HEK293 (cell line): ENCODE data around the gene STBD1.

Experiments used
- CTCF ChIA-PET: fragments of 350-600 bp; formaldehyde crosslinking; extraction: SDS; loops from one replicate; lab custom pipeline; 2021; ENCODE audit warnings: antibody characterized with exemption; lab: Yijun Ruan, JAX
- POLR2A ChIA-PET: fragments of 300-600 bp; formaldehyde crosslinking; extraction: SDS; loops from one replicate; lab custom pipeline; 2020; ENCODE audit warnings: antibody characterized with exemption, inconsistent platforms; lab: Yijun Ruan, JAX
- H3K27ac ChIP-seq: fragments of 200-500 bp; sonication (Bioruptor generic); 2 replicates; pipeline ENCODE4 v1.5.1; 2014; ENCODE audit warnings: low read depth, low read length, control low read depth, inconsistent platforms; ENCODE audit errors: extremely low read depth
- H3K36me3 ChIP-seq, 2 experiments: fragments of 200-500 bp in 1 of 2; sonication (Bioruptor generic) in 1 of 2; 1 replicate in 1 of 2; 2 replicates in 1 of 2; pipeline ENCODE4 v1.5.1; 2014 to 2017; ENCODE audit warnings: inconsistent platforms in 2 of 2, low read length in 2 of 2; ENCODE audit not compliant: control insufficient read depth in 2 of 2, insufficient read depth in 1 of 2
- H3K4me1 ChIP-seq: fragments of 200-500 bp; sonication (Bioruptor generic); 2 replicates; pipeline ENCODE4 v1.5.1; 2014; ENCODE audit warnings: mild to moderate bottlenecking, low read length, inconsistent platforms; ENCODE audit not compliant: control insufficient read depth, insufficient read depth
- H3K4me3 ChIP-seq: 2 replicates; pipeline ENCODE4 v1.5.1; 2011; ENCODE audit warnings: low read depth, mild to moderate bottlenecking, control low read depth, low read length, moderate library complexity
- H3K9me3 ChIP-seq: fragments of 200-500 bp; sonication (Bioruptor generic); 2 replicates; pipeline ENCODE4 v1.5.1; 2014; ENCODE audit warnings: low read depth, low read length, inconsistent platforms; ENCODE audit not compliant: control insufficient read depth, insufficient read depth
- GLIS2 ChIP-seq: fragments of 450-650 bp; formaldehyde crosslinking; IDR thresholded peaks from 2 replicates; pipeline ENCODE4 v1.5.1; 2016; ENCODE audit warnings: missing biosample characterization, missing genetic modification characterization
- KLF10 ChIP-seq: fragments of 450-650 bp; IDR thresholded peaks from 2 replicates; pipeline ENCODE4 v1.5.1; 2018; ENCODE audit warnings: missing biosample characterization, mild to moderate bottlenecking, missing genetic modification characterization
- OVOL3 ChIP-seq: fragments of 450-650 bp; formaldehyde crosslinking; IDR thresholded peaks from 2 replicates; pipeline ENCODE4 v1.5.1; 2016; ENCODE audit warnings: missing biosample characterization, missing genetic modification characterization
- SCRT2 ChIP-seq: fragments of 450-650 bp; formaldehyde crosslinking; IDR thresholded peaks from 2 replicates; pipeline ENCODE4 v1.5.1; 2016; ENCODE audit warnings: missing biosample characterization, missing genetic modification characterization
- ZBTB48 ChIP-seq: fragments of 450-650 bp; formaldehyde crosslinking; IDR thresholded peaks from 2 replicates; pipeline ENCODE4 v1.5.1; 2016; ENCODE audit warnings: missing biosample characterization, missing genetic modification characterization
- ZNF133 ChIP-seq: fragments of 450-650 bp; formaldehyde crosslinking; IDR thresholded peaks from 2 replicates; pipeline ENCODE4 v1.5.1; 2016; ENCODE audit warnings: missing biosample characterization, missing genetic modification characterization
- ZNF138 ChIP-seq: fragments of 450-650 bp; formaldehyde crosslinking; IDR thresholded peaks from 2 replicates; pipeline ENCODE4 v1.5.1; 2016; ENCODE audit warnings: missing biosample characterization, missing genetic modification characterization, borderline replicate concordance
- ZNF140 ChIP-seq: fragments of 450-650 bp; formaldehyde crosslinking; IDR thresholded peaks from 2 replicates; pipeline ENCODE4 v1.5.1; 2016; ENCODE audit warnings: missing biosample characterization, missing genetic modification characterization
- ZNF157 ChIP-seq: fragments of 450-650 bp; formaldehyde crosslinking; IDR thresholded peaks from 2 replicates; pipeline ENCODE4 v1.5.1; 2016; ENCODE audit warnings: missing biosample characterization, missing genetic modification characterization
- ZNF202 ChIP-seq: fragments of 450-650 bp; formaldehyde crosslinking; IDR thresholded peaks from 2 replicates; pipeline ENCODE4 v1.5.1; 2016; ENCODE audit warnings: missing biosample characterization, missing genetic modification characterization, borderline replicate concordance
- ZNF211 ChIP-seq: fragments of 450-650 bp; formaldehyde crosslinking; IDR thresholded peaks from 2 replicates; pipeline ENCODE4 v1.5.1; 2016; ENCODE audit warnings: low read depth, missing biosample characterization, missing genetic modification characterization
- ZNF223 ChIP-seq: fragments of 450-650 bp; formaldehyde crosslinking; IDR thresholded peaks from 2 replicates; pipeline ENCODE4 v1.5.1; 2016; ENCODE audit warnings: missing biosample characterization, missing genetic modification characterization
- ZNF366 ChIP-seq: fragments of 450-650 bp; formaldehyde crosslinking; conservative IDR thresholded peaks from 2 replicates; pipeline ENCODE4 v1.5.1; 2016; ENCODE audit warnings: missing biosample characterization, missing genetic modification characterization
- ZNF37A ChIP-seq: fragments of 450-650 bp; IDR thresholded peaks from 2 replicates; pipeline ENCODE4 v1.5.1; 2018; ENCODE audit warnings: missing biosample characterization, missing genetic modification characterization
- ZNF404 ChIP-seq: fragments of 450-650 bp; formaldehyde crosslinking; IDR thresholded peaks from 2 replicates; pipeline ENCODE4 v1.5.1; 2017; ENCODE audit warnings: missing biosample characterization, missing genetic modification characterization
- ZNF510 ChIP-seq: fragments of 450-650 bp; formaldehyde crosslinking; IDR thresholded peaks from 2 replicates; pipeline ENCODE4 v1.5.1; 2018; ENCODE audit warnings: mild to moderate bottlenecking, missing genetic modification characterization, missing biosample characterization; ENCODE audit not compliant: insufficient replicate concordance
- ZNF76 ChIP-seq: fragments of 450-650 bp; formaldehyde crosslinking; IDR thresholded peaks from 2 replicates; pipeline ENCODE4; 2016; ENCODE audit warnings: low read depth, missing biosample characterization, missing genetic modification characterization, borderline replicate concordance
- ZNF785 ChIP-seq: fragments of 450-650 bp; formaldehyde crosslinking; IDR thresholded peaks from 2 replicates; pipeline ENCODE4 v1.5.1; 2016; ENCODE audit warnings: missing biosample characterization, missing genetic modification characterization
- ZNF843 ChIP-seq: fragments of 450-650 bp; formaldehyde crosslinking; IDR thresholded peaks from 2 replicates; pipeline ENCODE4 v1.5.1; 2016; ENCODE audit warnings: missing biosample characterization, missing genetic modification characterization
- TF ChIP-seq, protein P1 (sequence below): fragments of 450-650 bp; formaldehyde crosslinking; IDR thresholded peaks from 2 replicates; pipeline ENCODE4 v1.5.1; 2016; ENCODE audit warnings: missing biosample characterization, missing genetic modification characterization
- TF ChIP-seq, protein P2 (sequence below): fragments of 450-650 bp; formaldehyde crosslinking; IDR thresholded peaks from 2 replicates; pipeline ENCODE4 v1.5.1; 2016; ENCODE audit warnings: missing biosample characterization, missing genetic modification characterization
- TF ChIP-seq, protein P3 (sequence below): fragments of 450-650 bp; formaldehyde crosslinking; IDR thresholded peaks from 2 replicates; pipeline ENCODE4 v1.5.1; 2016; ENCODE audit warnings: missing biosample characterization, missing genetic modification characterization
- TF ChIP-seq, protein P4 (sequence below): fragments of 450-650 bp; formaldehyde crosslinking; IDR thresholded peaks from 2 replicates; pipeline ENCODE4 v1.5.1; 2016; ENCODE audit warnings: missing biosample characterization, missing genetic modification characterization, low read depth

The STBD1 gene

DNA sequence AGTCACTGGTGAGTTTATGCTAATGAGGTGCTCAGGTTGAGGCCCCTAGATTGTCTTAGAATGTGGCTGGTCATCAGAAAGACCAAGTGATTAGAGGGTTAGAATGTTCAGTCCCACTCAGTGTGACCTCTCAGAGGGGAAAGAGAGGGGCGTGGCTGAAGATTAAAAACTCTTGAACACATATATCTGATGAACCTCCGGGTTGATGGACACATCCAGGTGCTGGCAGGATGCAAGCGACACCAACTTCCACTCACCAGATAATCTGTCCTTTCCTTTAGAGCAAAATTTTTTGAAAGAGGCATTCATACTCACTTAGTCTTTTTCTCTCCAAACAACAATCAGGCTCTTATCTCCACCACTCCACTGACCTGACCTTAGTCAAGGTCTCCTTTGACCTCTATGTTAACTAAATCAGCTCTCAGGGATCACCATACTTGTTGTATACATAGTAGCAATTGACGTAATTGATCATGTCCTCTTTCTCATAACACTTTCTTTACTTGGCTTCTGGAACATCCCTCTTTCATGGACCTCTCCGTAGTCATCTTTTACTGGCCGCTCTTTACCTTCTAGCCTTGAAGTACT, 40.8 kb upstream of the STBD1 start:
- TF ChIP-seq, protein P1, sequence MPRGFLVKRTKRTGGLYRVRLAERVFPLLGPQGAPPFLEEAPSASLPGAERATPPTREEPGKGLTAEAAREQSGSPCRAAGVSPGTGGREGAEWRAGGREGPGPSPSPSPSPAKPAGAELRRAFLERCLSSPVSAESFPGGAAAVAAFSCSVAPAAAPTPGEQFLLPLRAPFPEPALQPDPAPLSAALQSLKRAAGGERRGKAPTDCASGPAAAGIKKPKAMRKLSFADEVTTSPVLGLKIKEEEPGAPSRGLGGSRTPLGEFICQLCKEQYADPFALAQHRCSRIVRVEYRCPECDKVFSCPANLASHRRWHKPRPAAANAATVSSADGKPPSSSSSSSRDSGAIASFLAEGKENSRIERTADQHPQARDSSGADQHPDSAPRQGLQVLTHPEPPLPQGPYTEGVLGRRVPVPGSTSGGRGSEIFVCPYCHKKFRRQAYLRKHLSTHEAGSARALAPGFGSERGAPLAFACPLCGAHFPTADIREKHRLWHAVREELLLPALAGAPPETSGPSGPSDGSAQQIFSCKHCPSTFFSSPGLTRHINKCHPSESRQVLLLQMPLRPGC (tag by site-specific recombination): no peak
- TF ChIP-seq GLIS2 (tag by site-specific recombination) (no peak), ZNF211 (no peak), ZNF366 (tag by site-specific recombination) (no peak), SCRT2 (tag by site-specific recombination) (no peak), ZNF404 (tag by site-specific recombination) (no peak), ZNF37A (tag by site-specific recombination) (no peak), ZNF223 (tag by site-specific recombination) (no peak), ZNF138 (tag by site-specific recombination) (no peak), ZNF133 (tag by site-specific recombination) (no peak), OVOL3 (no peak), ZNF76 (no peak)
- TF ChIP-seq, protein P2, sequence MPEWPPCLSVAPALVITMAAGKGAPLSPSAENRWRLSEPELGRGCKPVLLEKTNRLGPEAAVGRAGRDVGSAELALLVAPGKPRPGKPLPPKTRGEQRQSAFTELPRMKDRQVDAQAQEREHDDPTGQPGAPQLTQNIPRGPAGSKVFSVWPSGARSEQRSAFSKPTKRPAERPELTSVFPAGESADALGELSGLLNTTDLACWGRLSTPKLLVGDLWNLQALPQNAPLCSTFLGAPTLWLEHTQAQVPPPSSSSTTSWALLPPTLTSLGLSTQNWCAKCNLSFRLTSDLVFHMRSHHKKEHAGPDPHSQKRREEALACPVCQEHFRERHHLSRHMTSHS (tag by site-specific recombination): no peak
- Histone ChIP-seq H3K36me3 (no peaks in the 10 kb centered on the region), H3K9me3 (no peaks in the 10 kb centered on the region), H3K27ac (no peak overlapping the region), H3K4me3 (no peak overlapping the region), H3K4me1 (no peaks in the 10 kb centered on the region)
- ChIA-PET CTCF (no interaction called here), POLR2A (no interaction called here)

DNA sequence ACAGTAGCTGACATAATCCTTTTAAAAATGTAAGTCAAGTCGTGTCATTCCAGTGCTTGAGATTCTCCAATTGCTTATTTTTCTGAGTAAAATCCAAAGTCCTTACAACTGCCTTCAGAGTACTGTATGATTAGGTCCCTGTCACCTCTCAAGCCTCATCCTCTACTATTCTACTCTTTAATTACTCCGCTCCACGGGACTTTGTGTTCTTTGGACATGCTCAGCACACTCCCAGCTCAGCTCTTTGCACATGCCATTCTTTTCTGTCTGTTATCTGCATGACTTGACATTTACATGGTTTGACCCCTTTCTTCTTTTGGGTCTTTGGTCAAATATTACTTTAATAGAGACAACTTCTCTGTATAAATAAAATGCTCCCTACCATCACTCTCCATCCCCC, 39.9 kb upstream of the STBD1 start:
- POLR2A ChIA-PET: no interaction called here
- TF ChIP-seq ZNF157 (no peak), ZNF202 (tag by site-specific recombination) (no peak), KLF10 (tag by site-specific recombination) (no peak), ZNF785 (tag by site-specific recombination) (no peak), ZBTB48 (tag by site-specific recombination) (no peak), ZNF510 (tag by site-specific recombination) (no peak), ZNF140 (tag by site-specific recombination) (no peak), ZNF843 (tag by site-specific recombination) (no peak)
- TF ChIP-seq, protein P3, sequence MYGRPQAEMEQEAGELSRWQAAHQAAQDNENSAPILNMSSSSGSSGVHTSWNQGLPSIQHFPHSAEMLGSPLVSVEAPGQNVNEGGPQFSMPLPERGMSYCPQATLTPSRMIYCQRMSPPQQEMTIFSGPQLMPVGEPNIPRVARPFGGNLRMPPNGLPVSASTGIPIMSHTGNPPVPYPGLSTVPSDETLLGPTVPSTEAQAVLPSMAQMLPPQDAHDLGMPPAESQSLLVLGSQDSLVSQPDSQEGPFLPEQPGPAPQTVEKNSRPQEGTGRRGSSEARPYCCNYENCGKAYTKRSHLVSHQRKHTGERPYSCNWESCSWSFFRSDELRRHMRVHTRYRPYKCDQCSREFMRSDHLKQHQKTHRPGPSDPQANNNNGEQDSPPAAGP (tag by site-specific recombination): no peak
- TF ChIP-seq, protein P4, sequence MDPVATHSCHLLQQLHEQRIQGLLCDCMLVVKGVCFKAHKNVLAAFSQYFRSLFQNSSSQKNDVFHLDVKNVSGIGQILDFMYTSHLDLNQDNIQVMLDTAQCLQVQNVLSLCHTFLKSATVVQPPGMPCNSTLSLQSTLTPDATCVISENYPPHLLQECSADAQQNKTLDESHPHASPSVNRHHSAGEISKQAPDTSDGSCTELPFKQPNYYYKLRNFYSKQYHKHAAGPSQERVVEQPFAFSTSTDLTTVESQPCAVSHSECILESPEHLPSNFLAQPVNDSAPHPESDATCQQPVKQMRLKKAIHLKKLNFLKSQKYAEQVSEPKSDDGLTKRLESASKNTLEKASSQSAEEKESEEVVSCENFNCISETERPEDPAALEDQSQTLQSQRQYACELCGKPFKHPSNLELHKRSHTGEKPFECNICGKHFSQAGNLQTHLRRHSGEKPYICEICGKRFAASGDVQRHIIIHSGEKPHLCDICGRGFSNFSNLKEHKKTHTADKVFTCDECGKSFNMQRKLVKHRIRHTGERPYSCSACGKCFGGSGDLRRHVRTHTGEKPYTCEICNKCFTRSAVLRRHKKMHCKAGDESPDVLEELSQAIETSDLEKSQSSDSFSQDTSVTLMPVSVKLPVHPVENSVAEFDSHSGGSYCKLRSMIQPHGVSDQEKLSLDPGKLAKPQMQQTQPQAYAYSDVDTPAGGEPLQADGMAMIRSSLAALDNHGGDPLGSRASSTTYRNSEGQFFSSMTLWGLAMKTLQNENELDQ (tag by site-specific recombination): no peak
- Histone ChIP-seq H3K4me3 (no peak overlapping the region), H3K4me1 (no peaks in the 10 kb centered on the region), H3K27ac (no peak overlapping the region), H3K36me3 (no peaks in the 10 kb centered on the region), H3K9me3 (no peaks in the 10 kb centered on the region)
- CTCF ChIA-PET: no interaction called here
